GM18861 (cell line): ENCODE data around the gene HLA-DOA.

Source experiments
- ATAC-seq: cut with Tn5 transposase; IDR thresholded peaks from one replicate; pipeline ENCODE4 v1.9.1; 2021; ENCODE audit not compliant: unreplicated experiment

HLA-DOA gene

DNA sequence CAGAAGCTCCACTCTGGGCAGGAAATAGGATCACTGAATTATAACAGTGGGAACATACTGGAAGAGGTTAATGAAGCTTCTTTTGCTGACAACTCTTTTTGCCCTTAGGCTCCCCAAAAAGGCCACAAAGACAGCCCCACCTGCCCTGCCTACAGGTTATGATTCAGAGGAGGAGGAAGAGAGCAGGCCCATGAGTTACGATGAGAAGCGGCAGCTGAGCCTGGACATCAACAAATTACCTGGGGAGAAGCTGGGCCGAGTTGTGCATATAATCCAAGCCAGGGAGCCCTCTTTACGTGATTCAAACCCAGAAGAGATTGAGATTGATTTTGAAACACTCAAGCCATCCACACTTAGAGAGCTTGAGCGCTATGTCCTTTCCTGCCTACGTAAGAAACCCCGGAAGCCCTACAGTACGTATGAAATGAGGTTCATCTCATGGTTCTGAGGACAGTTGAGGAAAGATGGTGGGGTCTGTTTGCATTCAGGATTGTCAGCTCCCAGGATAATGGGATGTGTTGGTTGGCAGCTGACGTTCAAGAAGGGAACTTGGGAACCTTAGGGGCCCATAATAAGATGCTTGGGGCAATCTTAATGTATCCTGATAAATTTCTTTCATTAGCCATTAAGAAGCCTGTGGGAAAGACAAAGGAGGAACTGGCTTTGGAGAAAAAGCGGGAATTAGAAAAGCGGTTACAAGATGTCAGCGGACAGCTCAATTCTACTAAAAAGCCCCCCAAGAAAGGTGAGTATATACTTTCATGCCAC lies 29.5 kb downstream of the HLA-DOA start:
- ATAC-seq, result no peak

- ATAC-seq, result no peak
These were observed 31.5 kb downstream of the HLA-DOA start for GRCh38 chr6:32977953-32978324.

DNA sequence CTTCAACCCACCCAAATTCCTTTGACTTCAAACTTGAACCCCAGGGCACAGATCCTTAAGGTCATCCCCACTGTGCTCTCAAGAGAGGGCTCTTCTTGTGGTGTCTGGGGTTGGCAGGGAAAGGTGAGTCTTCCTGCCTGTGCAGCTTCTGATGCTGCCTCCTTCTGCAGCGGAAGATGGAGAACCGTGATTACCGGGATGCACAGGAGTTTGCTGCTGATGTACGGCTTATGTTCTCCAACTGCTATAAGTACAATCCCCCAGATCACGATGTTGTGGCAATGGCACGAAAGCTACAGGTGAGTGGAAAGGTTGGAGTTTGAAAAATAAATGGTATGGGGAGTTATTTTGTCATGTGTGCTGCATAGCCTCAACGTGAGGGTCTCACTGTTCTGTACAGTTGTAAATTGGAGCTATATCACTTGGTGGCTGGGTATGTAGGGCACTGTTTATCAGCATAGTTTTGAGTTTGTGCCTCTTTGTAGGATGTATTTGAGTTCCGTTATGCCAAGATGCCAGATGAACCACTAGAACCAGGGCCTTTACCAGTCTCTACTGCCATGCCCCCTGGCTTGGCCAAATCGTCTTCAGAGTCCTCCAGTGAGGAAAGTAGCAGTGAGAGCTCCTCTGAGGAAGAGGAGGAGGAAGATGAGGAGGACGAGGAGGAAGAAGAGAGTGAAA lies 32.0 kb downstream of the HLA-DOA start:
- ATAC-seq, result no peak

DNA sequence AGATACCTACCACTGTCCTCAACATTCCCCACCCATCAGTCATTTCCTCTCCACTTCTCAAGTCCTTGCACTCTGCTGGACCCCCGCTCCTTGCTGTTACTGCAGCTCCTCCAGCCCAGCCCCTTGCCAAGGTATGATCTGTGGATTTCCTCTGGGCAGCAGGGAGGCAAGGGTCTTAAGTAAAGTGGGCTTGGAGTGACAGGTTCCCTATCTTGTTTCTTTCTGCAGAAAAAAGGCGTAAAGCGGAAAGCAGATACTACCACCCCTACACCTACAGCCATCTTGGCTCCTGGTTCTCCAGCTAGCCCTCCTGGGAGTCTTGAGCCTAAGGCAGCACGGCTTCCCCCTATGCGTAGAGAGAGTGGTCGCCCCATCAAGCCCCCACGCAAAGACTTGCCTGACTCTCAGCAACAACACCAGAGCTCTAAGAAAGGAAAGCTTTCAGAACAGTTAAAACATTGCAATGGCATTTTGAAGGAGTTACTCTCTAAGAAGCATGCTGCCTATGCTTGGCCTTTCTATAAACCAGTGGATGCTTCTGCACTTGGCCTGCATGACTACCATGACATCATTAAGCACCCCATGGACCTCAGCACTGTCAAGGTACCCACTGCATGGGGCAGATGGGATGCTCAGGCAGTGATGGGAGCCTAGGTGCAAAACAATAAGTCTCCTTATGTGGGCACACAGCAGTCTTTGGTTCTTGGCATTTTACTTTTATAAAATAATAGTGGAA lies 32.9 kb downstream of the HLA-DOA start:
- ATAC-seq, result no peak

DNA sequence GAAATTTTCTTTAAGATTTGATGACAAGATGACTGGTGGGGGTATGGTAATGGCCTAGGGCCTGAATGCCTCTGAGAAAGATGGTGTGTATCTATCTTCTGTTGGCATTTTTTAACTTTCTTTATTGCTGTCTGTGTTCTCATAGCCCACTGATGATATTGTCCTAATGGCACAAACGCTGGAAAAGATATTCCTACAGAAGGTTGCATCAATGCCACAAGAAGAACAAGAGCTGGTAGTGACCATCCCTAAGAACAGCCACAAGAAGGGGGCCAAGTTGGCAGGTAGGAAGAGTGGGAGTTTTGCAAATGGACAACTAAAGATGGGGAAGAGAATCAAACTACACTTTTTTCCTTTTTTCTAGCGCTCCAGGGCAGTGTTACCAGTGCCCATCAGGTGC lies 33.5 kb downstream of the HLA-DOA start:
- no peak for ATAC-seq

GRCh38 chr6:32974541-32975308 lies 34.7 kb downstream of the HLA-DOA start:
- no peak for ATAC-seq

- no peak for ATAC-seq
These were observed 35.4 kb downstream of the HLA-DOA start for GRCh38 chr6:32974016-32974333.

DNA sequence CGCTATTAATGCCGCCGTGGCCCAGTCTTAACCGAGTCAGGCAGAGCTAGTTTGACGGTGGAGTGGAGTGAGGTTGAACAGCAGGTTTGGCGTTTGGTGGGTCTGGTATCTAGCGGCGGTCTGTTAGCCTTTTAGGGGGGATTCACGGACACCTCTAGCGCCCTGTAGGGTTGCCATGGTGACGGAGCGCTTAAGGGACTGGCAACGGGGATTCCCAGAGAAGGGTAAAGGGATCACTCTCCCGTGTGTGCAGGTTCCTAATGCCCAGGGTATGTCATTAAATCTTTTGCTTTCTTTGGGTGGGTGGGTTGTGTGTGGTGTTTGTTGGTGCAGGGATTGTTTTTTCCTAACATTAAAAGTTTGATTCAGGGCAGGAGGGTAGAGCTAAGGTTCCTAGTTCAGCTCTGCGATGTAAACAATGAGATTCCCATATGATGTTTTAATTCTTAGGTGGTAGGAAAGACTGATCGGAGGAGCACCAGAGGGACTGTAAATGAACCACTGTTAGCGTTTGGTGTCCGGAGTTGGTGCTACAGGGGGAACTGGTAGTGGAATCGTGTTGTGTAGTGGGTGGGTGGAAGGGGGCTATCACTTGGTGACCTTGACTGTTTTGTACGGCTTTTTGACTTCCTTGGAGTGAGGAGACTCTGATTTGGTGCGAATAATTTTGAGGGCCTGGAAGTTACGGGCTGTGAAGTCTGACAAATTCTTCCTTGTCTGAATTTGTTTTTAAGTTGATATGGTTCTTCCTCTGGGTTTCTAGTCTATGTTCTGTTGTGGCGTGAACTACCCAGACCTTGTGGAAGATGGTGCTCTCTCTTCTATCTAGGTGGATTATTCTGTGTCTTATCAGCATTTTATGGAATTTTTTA lies 36.0 kb downstream of the HLA-DOA start:
- ATAC-seq, result no peak

DNA sequence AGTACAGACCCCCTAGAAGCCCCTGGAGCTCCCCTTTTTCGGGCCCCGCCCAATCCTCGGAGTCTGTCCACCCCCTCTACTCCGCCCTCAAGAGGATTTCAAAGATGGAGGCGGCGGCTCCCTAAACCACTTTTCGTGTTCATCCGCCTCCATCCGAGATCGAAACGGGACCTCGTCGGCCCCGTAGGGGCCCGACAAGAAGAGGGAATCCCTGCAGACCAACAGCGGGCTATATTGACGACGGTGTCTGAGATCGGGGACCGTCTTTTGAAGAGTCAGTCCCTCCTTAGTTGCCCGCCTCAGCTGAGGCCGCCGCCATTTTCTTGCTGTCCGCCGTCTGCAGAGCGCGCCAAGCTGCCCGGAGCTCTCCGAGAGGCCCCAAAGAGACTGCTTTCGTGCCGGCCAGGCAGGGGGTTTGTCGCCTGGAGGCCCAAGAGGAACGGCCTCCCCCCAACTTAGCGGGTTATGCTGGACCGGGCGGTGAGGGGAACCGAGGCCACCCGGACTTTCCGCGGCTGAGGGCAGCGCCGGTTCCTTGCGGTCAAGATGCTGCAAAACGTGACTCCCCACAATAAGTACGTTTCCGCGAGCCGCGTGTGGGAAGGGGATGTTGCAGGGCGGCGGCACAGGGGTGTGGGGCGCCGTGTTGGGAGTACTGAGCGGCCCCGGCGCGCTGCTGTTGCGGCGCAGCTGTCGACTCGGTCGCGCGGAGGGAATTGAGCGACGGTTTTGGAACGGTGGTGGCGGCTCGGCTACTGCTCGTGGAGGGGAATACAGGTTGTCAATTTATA lies 36.8 kb downstream of the HLA-DOA start:
- no peak for ATAC-seq

DNA sequence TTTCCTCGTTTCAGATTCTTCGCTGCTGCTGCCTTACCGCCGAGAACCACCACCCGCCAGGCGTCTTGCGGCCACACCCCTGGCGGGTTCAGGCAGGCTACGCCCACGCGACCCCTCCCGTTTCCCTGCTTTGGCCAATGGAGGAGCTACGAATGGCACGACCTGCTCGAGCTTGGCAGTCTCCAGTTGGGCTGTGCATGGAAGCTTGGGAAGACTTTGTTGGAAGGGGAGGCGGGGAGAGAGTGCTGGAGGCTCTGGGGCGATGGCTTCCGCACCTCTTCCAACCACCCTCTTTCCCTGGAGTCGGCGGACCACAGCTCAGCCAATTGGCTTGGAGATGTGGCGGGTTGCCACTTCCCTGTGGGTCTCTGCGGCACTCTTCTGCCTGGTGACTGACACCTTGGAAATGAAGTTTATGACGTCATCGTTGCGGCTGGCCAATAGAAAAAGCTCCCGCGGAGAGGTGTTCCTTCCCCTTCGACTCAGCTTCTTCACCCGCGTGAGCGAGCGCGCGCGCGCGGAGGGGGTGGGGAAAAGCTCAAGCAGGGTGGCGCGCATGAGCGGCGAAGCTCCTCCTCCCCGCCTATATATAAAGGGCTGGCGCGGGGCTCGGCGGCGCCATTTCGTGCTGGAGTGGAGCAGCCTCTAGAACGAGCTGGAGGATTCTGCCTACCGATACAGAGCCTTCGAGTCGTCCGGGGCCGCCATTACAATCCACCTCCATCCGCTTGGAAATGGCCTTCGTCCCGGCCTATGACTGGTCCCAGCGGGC lies 37.6 kb downstream of the HLA-DOA start:
- ATAC-seq, result peak; percentile 35

DNA sequence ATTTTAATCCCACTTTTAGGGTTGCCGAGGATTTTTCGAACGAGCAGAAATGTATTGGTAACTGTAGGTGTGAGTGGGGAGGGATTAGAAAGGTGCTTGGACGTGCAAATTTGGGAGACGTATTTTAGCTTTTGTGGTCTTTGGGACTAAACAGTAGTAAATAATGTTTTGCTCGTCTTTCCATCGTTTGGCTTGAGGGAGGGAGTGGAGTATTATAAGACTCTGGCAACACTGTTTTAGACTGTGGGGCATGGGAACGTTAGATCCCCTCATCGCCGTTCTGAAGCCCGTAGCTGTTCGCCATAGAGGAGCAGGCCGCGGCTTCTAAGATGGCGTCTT lies 38.2 kb downstream of the HLA-DOA start:
- no peak for ATAC-seq

- no peak for ATAC-seq
These were observed 38.8 kb downstream of the HLA-DOA start for GRCh38 chr6:32970413-32971241.

- no peak for ATAC-seq
These were observed 39.5 kb downstream of the HLA-DOA start for GRCh38 chr6:32969685-32970412.

GRCh38 chr6:32968867-32969684 lies 40.3 kb downstream of the HLA-DOA start:
- no peak for ATAC-seq

- ATAC-seq, result peak; percentile 25
These were observed 41.1 kb downstream of the HLA-DOA start, which contains the start of gene BRD2 for GRCh38 chr6:32968093-32968866. Gene BRD2, plus strand, starts transcription at chr6:32968594. Its CDS starts 4,305 bp downstream, at chr6:32972899.
